Activated B cell treated with CpG ODN at 0.5 μM for 24 hours (primary cell): ENCODE data around the gene WIPF3. TPM values are rescaled to one million over a fixed set of nuclear protein-coding genes. Genes with fewer than 3 reads are reported as not detected.

ENCODE experiments used
- ATAC-seq: fragments of 200-7000 bp; cut with Tn5 transposase; one replicate; pipeline ENCODE4 v1.10.0; 2021; ENCODE audit warnings: low read depth, mild to moderate bottlenecking, moderate library complexity
- CTCF ChIA-PET: fragments of 350-600 bp; sonication (Branson Sonifier 250); formaldehyde crosslinking; loops from one replicate; lab custom pipeline; 2021; ENCODE audit warnings: antibody characterized with exemption; lab: Charles Lee
- POLR2A ChIA-PET: fragments of 350-600 bp; sonication (Branson Sonifier 250); formaldehyde crosslinking; loops from one replicate; lab custom pipeline; 2021; ENCODE audit warnings: antibody characterized with exemption; lab: Charles Lee
- DNase-seq: peaks from one replicate; pipeline ENCODE4 v3.0.0; 2022
- H3K27ac Mint-ChIP-seq: one replicate; pipeline ENCODE4 v1.8.0; 2020; ENCODE audit warnings: mixed read lengths
- H3K27me3 Mint-ChIP-seq: one replicate; pipeline ENCODE4 v1.8.0; 2021; ENCODE audit warnings: mixed read lengths
- H3K36me3 Mint-ChIP-seq: one replicate; pipeline ENCODE4 v1.8.0; 2021; ENCODE audit warnings: low read depth, mixed read lengths
- H3K4me1 Mint-ChIP-seq: one replicate; pipeline ENCODE4 v1.8.0; 2021; ENCODE audit warnings: mixed read lengths
- H3K4me3 Mint-ChIP-seq: one replicate; pipeline ENCODE4 v1.8.0; 2020; ENCODE audit warnings: mild to moderate bottlenecking, mixed read lengths
- H3K9me3 Mint-ChIP-seq: one replicate; pipeline ENCODE4 v1.8.0; 2020; ENCODE audit warnings: mixed read lengths
- intact Hi-C: fragments of 100-400 bp; cut with micrococcal nuclease; formaldehyde crosslinking; loops from one replicate; pipeline ENCODE4 v1.15.1; 2024
- total RNA-seq: library from RNA; stranded (reverse); gene quantifications from 2 replicates; pipeline ENCODE4 v1.2.3, GENCODE V29; 2022
- TF ChIP-seq, protein P1 (sequence below): fragments of 200-600 bp; IDR thresholded peaks from one replicate; pipeline ENCODE4 v1.8.0; 2022; ENCODE audit warnings: antibody characterized with exemption, mild to moderate bottlenecking

The WIPF3 gene
- total RNA-seq, 1 donor from 2014 or later: not detected

- H3K36me3 Mint-ChIP-seq: no peaks in the 10 kb centered on the region
- H3K4me3 Mint-ChIP-seq: no peak overlapping the region
- no peaks in the 10 kb centered on the region for H3K9me3 Mint-ChIP-seq
- ATAC-seq (no peak), DNase-seq (no peak)
- peaks cover 14% of the 10 kb centered on the region for H3K27me3 Mint-ChIP-seq
- H3K4me1 Mint-ChIP-seq: no peaks in the 10 kb centered on the region
- CTCF ChIA-PET: no interaction called here
- no peak overlapping the region for H3K27ac Mint-ChIP-seq
- TF ChIP-seq, protein P1, sequence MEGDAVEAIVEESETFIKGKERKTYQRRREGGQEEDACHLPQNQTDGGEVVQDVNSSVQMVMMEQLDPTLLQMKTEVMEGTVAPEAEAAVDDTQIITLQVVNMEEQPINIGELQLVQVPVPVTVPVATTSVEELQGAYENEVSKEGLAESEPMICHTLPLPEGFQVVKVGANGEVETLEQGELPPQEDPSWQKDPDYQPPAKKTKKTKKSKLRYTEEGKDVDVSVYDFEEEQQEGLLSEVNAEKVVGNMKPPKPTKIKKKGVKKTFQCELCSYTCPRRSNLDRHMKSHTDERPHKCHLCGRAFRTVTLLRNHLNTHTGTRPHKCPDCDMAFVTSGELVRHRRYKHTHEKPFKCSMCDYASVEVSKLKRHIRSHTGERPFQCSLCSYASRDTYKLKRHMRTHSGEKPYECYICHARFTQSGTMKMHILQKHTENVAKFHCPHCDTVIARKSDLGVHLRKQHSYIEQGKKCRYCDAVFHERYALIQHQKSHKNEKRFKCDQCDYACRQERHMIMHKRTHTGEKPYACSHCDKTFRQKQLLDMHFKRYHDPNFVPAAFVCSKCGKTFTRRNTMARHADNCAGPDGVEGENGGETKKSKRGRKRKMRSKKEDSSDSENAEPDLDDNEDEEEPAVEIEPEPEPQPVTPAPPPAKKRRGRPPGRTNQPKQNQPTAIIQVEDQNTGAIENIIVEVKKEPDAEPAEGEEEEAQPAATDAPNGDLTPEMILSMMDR: no peak
- intact Hi-C loops: no loop called here
- POLR2A ChIA-PET: no interaction called here
Measured at GRCh38 chr7:29840701-29841100, 34.4 kb downstream of the WIPF3 start.

DNA sequence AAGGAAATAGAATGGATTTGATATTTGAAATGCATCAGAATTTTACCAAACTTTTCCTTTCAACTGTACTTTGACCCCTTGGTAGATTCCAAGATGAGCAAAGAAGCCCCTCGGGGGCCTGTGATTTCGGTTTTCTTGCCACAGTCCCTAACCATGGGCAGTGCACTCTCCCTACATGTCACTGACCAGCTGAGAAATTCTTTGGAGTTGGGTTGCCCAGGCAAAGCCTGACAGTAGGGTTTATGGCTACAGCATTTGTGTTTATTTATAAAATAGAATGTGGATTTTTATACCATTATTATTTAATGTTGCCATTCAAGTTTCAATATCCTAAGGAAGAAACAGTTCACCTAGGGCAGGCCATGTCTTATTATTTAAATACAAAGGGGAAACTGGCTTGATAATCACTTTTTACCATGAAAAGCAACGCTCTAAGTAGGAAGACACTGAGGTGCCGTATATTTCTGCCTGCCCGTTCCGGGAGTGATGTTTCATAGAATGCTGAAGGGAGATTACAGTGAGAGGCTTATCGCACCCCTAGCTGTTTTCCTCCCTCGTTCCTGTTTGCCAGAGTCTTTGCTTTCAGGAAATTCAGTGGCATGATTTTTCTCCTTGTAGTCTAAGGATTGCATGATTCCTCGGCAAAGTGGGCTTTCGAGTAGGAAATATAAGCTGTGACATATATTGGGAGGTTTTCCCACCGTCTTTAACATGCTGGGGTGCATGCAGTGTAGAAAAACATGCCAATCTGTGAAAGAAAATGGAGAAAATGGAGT is 35.8 kb downstream of the WIPF3 start:
- no peak overlapping the region for H3K4me3 Mint-ChIP-seq
- H3K27me3 Mint-ChIP-seq: peaks cover 16% of the 10 kb centered on the region
- no peak overlapping the region for H3K27ac Mint-ChIP-seq
- no peak for DNase-seq
- TF ChIP-seq, protein P1: no peak
- no peak for ATAC-seq
- no peaks in the 10 kb centered on the region for H3K9me3 Mint-ChIP-seq
- no peaks in the 10 kb centered on the region for H3K36me3 Mint-ChIP-seq
- POLR2A ChIA-PET: no interaction called here
- intact Hi-C loops: no loop called here
- no peaks in the 10 kb centered on the region for H3K4me1 Mint-ChIP-seq
- CTCF ChIA-PET: no interaction called here

DNA sequence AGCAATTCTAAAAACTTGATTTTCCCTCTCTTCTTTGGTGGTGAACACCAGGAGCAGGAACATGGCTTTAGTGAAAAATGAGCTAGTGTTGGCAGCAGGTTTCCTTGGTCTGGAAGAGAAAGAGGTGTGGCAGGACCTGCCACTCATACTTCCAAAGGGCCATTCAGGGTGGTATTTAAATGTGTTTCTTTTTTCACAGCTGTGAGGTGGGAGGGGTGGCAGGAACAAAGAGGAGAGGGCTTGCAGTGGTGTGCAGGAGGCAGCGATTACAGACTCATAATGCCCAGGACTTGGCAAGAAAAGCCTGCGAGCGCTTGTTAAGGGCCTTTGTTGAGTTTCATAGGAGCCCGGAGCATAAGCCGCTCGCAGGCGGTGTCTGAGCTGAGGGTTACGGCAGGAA is 36.8 kb downstream of the WIPF3 start:
- CTCF ChIA-PET: no interaction called here
- peaks cover 16% of the 10 kb centered on the region for H3K27me3 Mint-ChIP-seq
- POLR2A ChIA-PET: interaction anchor here (0.7 kb wide), 1 partner anchor 626 kb away, joined by 3 read pairs; no protein-coding TSS in a partner anchor
- no peaks in the 10 kb centered on the region for H3K36me3 Mint-ChIP-seq
- no peak overlapping the region for H3K4me3 Mint-ChIP-seq
- no peak for DNase-seq
- no peaks in the 10 kb centered on the region for H3K9me3 Mint-ChIP-seq
- no peak for ATAC-seq
- intact Hi-C loops: no loop called here
- no peaks in the 10 kb centered on the region for H3K4me1 Mint-ChIP-seq
- no peak overlapping the region for H3K27ac Mint-ChIP-seq
- TF ChIP-seq, protein P1: no peak

GRCh38 chr7:29843726-29844125 is 37.4 kb downstream of the WIPF3 start:
- intact Hi-C loops: no loop called here
- Mint-ChIP-seq H3K4me3 (no peak overlapping the region), H3K27me3 (peaks cover 14% of the 10 kb centered on the region), H3K4me1 (no peaks in the 10 kb centered on the region), H3K9me3 (no peaks in the 10 kb centered on the region), H3K27ac (no peak overlapping the region), H3K36me3 (no peaks in the 10 kb centered on the region)
- ChIA-PET POLR2A (interaction anchor here (0.7 kb wide), 1 partner anchor 626 kb away, joined by 3 read pairs; no protein-coding TSS in a partner anchor), CTCF (no interaction called here)
- DNase-seq (no peak), ATAC-seq (no peak)
- TF ChIP-seq, protein P1: no peak

- POLR2A ChIA-PET: no interaction called here
- TF ChIP-seq, protein P1: no peak
- Mint-ChIP-seq H3K9me3 (no peaks in the 10 kb centered on the region), H3K27me3 (peaks cover 13% of the 10 kb centered on the region), H3K27ac (no peak overlapping the region), H3K36me3 (no peaks in the 10 kb centered on the region), H3K4me3 (no peak overlapping the region), H3K4me1 (no peaks in the 10 kb centered on the region)
- ATAC-seq: no peak
- intact Hi-C loops: no loop called here
- no peak for DNase-seq
- CTCF ChIA-PET: no interaction called here
Measured at GRCh38 chr7:29844559-29844958, 38.3 kb downstream of the WIPF3 start.
